HFFc6 (cell line): ENCODE data around the gene RPRM. TPM values are rescaled to one million over a fixed set of nuclear protein-coding genes. Genes with fewer than 3 reads are reported as not detected.
"Not testable (repeated sequence)": the region's sequence is repeated elsewhere in the genome, so short reads cannot be mapped to it uniquely, and the experiment has no call there.

Experiments used
- DNase-seq: peaks from one replicate; pipeline ENCODE4 v3.0.0-alpha.2; 2018
- H3K27ac Mint-ChIP-seq: 2 replicates; pipeline ENCODE4 v1.8.0; 2020; ENCODE audit warnings: mild to moderate bottlenecking, mixed read lengths
- H3K27me3 Mint-ChIP-seq: 2 replicates; pipeline ENCODE4 v1.8.0; 2021; ENCODE audit warnings: mild to moderate bottlenecking, moderate library complexity, mixed read lengths; ENCODE audit not compliant: insufficient read depth
- H3K36me3 Mint-ChIP-seq: 2 replicates; pipeline ENCODE4 v1.8.0; 2021; ENCODE audit warnings: low read depth, mixed read lengths
- H3K4me1 Mint-ChIP-seq: 2 replicates; pipeline ENCODE4 v1.8.0; 2020; ENCODE audit warnings: low read depth, mixed read lengths
- H3K4me3 Mint-ChIP-seq: 2 replicates; pipeline ENCODE4 v1.8.0; 2020; ENCODE audit warnings: mild to moderate bottlenecking, moderate library complexity, mixed read lengths
- H3K9me3 Mint-ChIP-seq: 2 replicates; pipeline ENCODE4 v1.8.0; 2020; ENCODE audit warnings: mild to moderate bottlenecking, mixed read lengths
- CTCF ChIP-seq: fragments of 200-600 bp; sonication (generic); IDR thresholded peaks from 2 replicates; pipeline ENCODE4 v1.5.0; 2021; ENCODE audit warnings: antibody characterized with exemption, mild to moderate bottlenecking
- total RNA-seq, 6 experiments: library from RNA; stranded (reverse); fragmentation: NEBNext Ultra II Directional; extraction: Animal tissue kit (Norgen Biotek cat#: 25700); gene quantifications; 2 replicates in 1 of 6; 3 replicates in 5 of 6; pipeline ENCODE4 v1.2.3, GENCODE V29; 2021

Gene RPRM
- total RNA-seq, 6 experiments from 2014 or later = not detected

DNA sequence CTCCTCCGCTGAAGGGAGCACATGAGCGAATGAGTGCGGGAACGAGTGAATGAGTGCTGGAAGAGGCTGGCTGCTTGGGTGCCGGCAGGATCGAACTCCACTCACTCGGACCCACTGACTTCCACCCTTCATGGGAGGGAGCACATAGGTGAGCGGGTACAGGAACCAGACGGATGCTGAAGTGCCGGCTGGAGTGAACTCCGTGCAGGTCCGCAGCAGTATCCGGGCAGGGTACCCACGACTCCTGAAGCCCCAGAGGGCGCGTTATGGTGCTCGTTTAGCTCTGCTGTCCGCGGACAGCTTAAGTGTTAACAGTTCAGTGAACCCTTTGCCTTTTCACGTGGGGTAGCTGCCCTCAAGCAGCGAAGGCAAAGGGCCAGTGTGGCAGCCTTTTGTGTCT is 23.2 kb downstream of the RPRM start:
- H3K36me3 Mint-ChIP-seq = no peaks in the 10 kb centered on the region
- H3K9me3 Mint-ChIP-seq = peaks cover 24% of the 10 kb centered on the region
- no peak for DNase-seq
- no peak overlapping the region for H3K27ac Mint-ChIP-seq
- H3K4me3 Mint-ChIP-seq = no peak overlapping the region
- H3K27me3 Mint-ChIP-seq = no peaks in the 10 kb centered on the region; the same call in 1 of the 2 replicates
- H3K4me1 Mint-ChIP-seq = no peaks in the 10 kb centered on the region
- no peak for TF ChIP-seq CTCF

GRCh38 chr2:153451611-153452010 is 27.0 kb downstream of the RPRM start:
- DNase-seq = no peak
- Mint-ChIP-seq H3K27me3 (no peaks in the 10 kb centered on the region; the same call in 1 of the 2 replicates), H3K4me3 (no peak overlapping the region), H3K36me3 (no peaks in the 10 kb centered on the region; the same call in 1 of the 2 replicates), H3K27ac (no peak overlapping the region), H3K9me3 (peaks cover 17% of the 10 kb centered on the region), H3K4me1 (no peaks in the 10 kb centered on the region)
- TF ChIP-seq CTCF = no peak

GRCh38 chr2:153443106-153443505 is 35.5 kb downstream of the RPRM start:
- TF ChIP-seq CTCF = no peak
- Mint-ChIP-seq H3K9me3 (peaks cover 53% of the 10 kb centered on the region), H3K27me3 (peaks cover 2% of the 10 kb centered on the region), H3K4me3 (no peak overlapping the region), H3K4me1 (no peaks in the 10 kb centered on the region), H3K36me3 (peaks cover 5% of the 10 kb centered on the region; the same call in 1 of the 2 replicates), H3K27ac (no peak overlapping the region)
- DNase-seq = no peak

- not testable (repeated sequence) for H3K27ac Mint-ChIP-seq
Observed at GRCh38 chr2:153442616-153443015, 35.9 kb downstream of the RPRM start.

DNA sequence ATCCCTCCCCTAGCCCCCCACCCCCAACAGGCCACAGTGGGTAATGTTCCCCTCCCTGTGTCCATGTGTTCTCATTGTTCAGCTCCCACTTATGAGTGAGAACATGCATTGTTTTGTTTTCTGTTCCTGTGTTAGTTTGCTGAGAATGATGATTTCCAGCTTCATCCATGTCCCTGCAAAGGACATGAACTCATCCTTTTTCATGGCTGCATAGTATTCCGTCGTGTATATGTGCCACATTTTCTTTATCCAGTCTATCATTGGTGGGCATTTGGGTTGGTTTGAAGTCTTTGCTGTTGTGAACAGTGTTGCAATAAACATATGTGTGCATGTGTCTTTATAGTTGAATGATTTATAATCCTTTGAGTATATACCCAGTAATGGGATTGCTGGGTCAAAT is 38.5 kb downstream of the RPRM start:
- not testable (repeated sequence) for DNase-seq, H3K4me3 Mint-ChIP-seq, H3K27me3 Mint-ChIP-seq, H3K36me3 Mint-ChIP-seq, H3K4me1 Mint-ChIP-seq, H3K27ac Mint-ChIP-seq
- H3K9me3 Mint-ChIP-seq = peaks cover 72% of the 10 kb centered on the region

More at GRCh38 chr2:153442616-153443015, 35.9 kb downstream of the RPRM start:
- not testable (repeated sequence) for H3K4me1 Mint-ChIP-seq, H3K36me3 Mint-ChIP-seq, H3K27me3 Mint-ChIP-seq, H3K4me3 Mint-ChIP-seq, DNase-seq
- H3K9me3 Mint-ChIP-seq = peaks cover 58% of the 10 kb centered on the region

DNA sequence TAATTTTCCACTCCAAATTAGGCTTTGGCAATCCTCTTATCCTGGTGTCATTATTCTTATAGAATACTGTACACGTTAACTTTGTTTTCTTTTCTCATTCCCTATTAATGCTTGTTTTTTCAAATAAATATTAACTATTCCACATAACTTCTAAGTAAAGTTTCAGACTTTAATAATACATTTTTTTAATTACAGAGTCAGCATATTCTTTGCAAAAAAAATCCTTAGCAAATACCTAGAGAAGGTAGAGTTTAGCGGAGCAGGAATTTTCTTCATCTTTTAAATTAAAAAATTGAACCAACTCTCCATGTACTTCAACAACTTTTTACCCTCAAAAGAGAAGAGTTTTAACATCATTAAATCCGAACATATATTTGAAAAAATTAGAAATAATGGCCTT is 45.2 kb downstream of the RPRM start:
- Mint-ChIP-seq H3K27ac (no peak overlapping the region), H3K36me3 (no peaks in the 10 kb centered on the region), H3K4me1 (no peaks in the 10 kb centered on the region), H3K9me3 (peaks cover 36% of the 10 kb centered on the region), H3K27me3 (no peaks in the 10 kb centered on the region), H3K4me3 (no peak overlapping the region)
- DNase-seq = no peak
- TF ChIP-seq CTCF = no peak

DNA sequence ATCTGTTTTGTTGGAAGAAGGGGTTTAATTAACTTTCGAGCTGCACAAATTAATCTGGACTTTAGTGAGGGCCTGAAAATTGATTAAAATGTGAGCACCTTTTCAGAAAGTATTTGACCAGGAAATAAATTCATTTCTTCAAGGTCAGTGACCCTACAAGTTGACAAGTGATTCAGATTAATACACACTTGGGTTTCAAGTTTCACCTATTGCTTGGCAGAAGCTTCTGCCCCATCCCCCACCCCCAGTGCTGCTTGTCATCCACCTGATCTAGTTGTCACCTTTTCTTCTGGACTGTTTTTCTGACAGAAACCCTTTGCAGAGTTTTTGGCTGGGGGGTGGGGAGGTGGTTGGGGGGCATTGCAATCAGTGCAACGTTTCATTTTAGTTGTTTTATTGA is 46.2 kb downstream of the RPRM start:
- no peak for TF ChIP-seq CTCF
- DNase-seq = no peak
- Mint-ChIP-seq H3K9me3 (peaks cover 31% of the 10 kb centered on the region), H3K27me3 (no peaks in the 10 kb centered on the region), H3K4me3 (no peak overlapping the region), H3K4me1 (no peaks in the 10 kb centered on the region), H3K36me3 (no peaks in the 10 kb centered on the region), H3K27ac (no peak overlapping the region)
